ENCODE data around the gene RNF133.

RNF133 gene

DNA sequence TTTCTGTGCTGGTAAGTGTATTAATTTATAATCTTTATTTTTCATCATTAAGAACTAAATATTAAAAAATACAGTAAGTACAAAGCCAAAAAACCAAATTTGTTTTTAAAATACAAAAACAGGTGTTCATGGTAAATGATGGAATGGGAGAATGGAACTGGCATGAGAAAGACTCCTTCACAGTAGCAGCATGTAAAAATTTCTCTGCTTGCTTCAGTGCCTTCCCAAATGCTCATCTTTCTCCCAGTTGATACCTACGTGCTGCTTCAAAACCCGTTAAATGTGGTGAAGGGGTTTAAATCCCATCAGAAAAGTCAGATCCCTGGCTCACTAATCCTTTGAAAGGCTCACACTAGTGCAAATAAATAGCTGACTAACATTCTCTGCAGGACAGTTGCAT lies 4.2 kb downstream of the RNF133 start:
- TF ChIP-seq POLR2AphosphoS5 (IDR thresholded peaks at IDR 0.05; ENCODE audit: low read depth, low read length), result no peak
- no peak for TF ChIP-seq SIN3A (IDR thresholded peaks at IDR 0.05; ENCODE audit: borderline replicate concordance, insufficient read depth, low read length)
- TF ChIP-seq FOXP2 (optimal IDR thresholded peaks at IDR 0.05; ENCODE audit: borderline replicate concordance, extremely low read depth, extremely low read length, insufficient read depth), result no peak
- no peak for TF ChIP-seq TAF1 (IDR thresholded peaks at IDR 0.05; ENCODE audit: borderline replicate concordance, insufficient read depth, low read length)
- TF ChIP-seq, protein P1, sequence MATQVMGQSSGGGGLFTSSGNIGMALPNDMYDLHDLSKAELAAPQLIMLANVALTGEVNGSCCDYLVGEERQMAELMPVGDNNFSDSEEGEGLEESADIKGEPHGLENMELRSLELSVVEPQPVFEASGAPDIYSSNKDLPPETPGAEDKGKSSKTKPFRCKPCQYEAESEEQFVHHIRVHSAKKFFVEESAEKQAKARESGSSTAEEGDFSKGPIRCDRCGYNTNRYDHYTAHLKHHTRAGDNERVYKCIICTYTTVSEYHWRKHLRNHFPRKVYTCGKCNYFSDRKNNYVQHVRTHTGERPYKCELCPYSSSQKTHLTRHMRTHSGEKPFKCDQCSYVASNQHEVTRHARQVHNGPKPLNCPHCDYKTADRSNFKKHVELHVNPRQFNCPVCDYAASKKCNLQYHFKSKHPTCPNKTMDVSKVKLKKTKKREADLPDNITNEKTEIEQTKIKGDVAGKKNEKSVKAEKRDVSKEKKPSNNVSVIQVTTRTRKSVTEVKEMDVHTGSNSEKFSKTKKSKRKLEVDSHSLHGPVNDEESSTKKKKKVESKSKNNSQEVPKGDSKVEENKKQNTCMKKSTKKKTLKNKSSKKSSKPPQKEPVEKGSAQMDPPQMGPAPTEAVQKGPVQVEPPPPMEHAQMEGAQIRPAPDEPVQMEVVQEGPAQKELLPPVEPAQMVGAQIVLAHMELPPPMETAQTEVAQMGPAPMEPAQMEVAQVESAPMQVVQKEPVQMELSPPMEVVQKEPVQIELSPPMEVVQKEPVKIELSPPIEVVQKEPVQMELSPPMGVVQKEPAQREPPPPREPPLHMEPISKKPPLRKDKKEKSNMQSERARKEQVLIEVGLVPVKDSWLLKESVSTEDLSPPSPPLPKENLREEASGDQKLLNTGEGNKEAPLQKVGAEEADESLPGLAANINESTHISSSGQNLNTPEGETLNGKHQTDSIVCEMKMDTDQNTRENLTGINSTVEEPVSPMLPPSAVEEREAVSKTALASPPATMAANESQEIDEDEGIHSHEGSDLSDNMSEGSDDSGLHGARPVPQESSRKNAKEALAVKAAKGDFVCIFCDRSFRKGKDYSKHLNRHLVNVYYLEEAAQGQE (IDR thresholded peaks at IDR 0.05; ENCODE audit: insufficient read depth in 1 of 2, low read depth in 2 of 2, low read length in 2 of 2), result no peak

DNA sequence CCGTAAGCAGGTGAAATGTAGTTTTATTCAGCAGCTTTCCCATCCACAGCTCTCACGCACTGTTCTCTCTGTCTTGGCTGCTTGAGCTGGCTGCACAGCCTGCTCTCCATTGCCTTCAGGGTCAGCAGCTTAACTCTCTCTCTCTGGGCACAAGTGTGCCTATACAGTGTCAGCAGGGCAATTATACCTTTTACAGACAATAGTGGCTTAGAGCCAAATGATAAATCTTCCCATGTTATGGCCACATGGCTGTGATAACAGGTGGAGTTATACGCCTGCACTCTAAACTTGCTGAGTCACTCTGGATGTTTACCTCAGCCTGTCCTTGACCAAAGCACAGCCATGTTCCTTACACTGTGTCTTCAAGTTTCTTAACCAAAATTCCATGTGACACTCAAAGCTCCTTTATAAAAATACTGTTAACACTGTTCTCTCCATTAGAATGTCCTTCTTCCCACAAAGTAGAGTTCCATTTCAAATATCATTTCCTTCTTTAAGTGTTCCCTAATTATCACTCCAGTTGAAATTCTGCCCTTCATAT lies 6.1 kb downstream of the RNF133 start:
- no peak for TF ChIP-seq FOXP2 (optimal IDR thresholded peaks at IDR 0.05; ENCODE audit: borderline replicate concordance, extremely low read depth, extremely low read length, insufficient read depth)
- TF ChIP-seq TAF1 (IDR thresholded peaks at IDR 0.05; ENCODE audit: borderline replicate concordance, insufficient read depth, low read length), result no peak
- TF ChIP-seq, protein P1 (IDR thresholded peaks at IDR 0.05; ENCODE audit: insufficient read depth in 1 of 2, low read depth in 2 of 2, low read length in 2 of 2), result no peak
- no peak for TF ChIP-seq POLR2AphosphoS5 (IDR thresholded peaks at IDR 0.05; ENCODE audit: low read depth, low read length)
- TF ChIP-seq SIN3A (IDR thresholded peaks at IDR 0.05; ENCODE audit: borderline replicate concordance, insufficient read depth, low read length), result no peak

DNA sequence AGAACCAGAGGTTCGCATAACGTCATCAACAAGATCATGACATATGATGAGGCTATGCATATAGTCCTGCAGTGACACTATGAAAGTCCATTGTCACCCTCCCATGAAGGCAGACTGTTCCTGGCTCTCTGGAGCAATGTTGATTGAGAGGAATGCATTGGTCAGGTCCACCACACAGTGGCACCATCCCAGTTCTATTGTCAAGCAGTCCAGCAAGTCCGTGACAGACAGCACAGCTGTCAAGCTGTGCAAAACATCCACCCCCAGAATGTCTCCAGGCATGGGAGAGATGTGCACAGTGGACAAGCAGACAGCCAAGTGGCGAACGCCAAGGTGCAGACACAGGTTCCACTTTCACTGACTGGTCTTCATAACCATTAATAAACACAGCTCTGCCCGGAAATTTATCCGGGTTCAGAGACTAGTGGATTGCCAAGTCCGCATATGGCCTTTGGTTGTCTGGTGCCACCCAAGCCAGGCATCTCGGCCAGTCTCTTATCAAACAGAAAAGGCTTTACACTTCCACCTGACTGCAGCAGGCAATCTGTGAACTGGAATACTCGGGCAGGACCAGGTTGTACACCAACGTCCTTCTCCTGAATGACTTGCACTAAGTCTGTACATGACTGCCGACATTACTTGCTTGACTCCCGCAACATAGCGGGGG lies 7.2 kb downstream of the RNF133 start:
- TF ChIP-seq FOXP2 (optimal IDR thresholded peaks at IDR 0.05; ENCODE audit: borderline replicate concordance, extremely low read depth, extremely low read length, insufficient read depth) (no peak), TAF1 (IDR thresholded peaks at IDR 0.05; ENCODE audit: borderline replicate concordance, insufficient read depth, low read length) (no peak), SIN3A (IDR thresholded peaks at IDR 0.05; ENCODE audit: borderline replicate concordance, insufficient read depth, low read length) (no peak), POLR2AphosphoS5 (IDR thresholded peaks at IDR 0.05; ENCODE audit: low read depth, low read length) (no peak)
- TF ChIP-seq, protein P1 (IDR thresholded peaks at IDR 0.05; ENCODE audit: insufficient read depth in 1 of 2, low read depth in 2 of 2, low read length in 2 of 2), result no peak

DNA sequence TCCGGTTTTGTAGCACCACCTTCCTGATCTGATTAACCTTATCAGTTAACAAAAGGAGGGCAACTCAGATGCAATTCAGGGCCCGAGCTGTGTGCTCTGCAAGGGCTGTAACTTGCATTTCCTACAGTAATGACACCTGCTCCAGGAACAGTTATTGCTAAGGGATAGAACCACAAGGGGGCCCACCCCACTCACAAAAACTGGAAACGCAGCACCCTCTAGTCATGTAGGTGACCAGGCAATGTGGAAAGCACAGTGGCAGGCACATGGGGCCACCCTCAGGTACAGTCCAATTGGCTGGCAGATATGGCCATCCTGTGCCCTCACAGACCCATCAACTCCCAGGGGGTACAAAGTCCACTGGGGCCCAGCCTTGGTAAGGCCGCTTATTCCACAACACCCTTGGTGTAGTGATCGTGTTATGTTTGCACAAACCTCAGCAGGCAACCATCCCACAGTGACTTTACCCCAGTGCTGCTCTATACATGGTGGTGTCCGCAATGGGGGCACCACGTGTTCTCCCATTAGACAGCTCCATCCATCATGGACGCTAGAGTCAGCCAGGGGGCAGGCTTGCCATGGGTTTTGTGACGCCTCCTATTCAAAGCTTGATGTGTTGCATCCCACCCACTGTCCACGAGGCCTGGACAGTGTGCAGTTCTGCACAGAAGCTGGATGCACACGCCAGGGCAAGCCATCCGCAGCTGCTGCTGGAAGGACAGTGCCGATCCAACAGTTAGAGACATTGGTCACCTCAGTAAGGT lies 9.4 kb downstream of the RNF133 start:
- TF ChIP-seq POLR2AphosphoS5 (IDR thresholded peaks at IDR 0.05; ENCODE audit: low read depth, low read length), result no peak

DNA sequence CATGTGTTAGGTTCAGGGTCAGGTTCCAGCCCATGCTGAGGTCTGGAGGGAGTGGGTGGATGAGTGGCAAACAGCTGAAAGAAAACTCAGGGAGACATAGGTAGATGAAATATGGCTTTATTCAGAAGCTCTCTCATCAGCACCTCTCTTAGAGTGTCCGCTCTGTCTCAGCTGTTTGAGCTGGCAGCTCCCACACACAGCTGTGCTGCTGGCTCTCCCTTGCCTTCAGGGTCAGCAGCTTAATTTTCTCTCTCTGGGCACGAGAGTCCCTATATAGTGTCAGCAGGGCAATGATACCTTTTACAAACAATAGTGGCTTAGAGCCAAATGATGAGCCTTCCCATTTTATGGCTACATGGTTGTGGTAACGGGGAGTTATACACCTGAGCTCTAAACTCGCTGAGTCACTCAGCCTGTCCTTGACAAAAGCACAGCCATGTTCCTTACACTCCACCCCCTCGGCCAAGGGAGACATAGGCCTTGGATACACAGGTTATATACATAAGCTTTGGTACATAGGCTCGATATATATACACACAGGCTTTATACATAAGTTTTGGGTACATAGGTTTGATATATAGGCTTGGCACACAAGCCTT lies 10.4 kb downstream of the RNF133 start:
- TF ChIP-seq SIN3A (IDR thresholded peaks at IDR 0.05; ENCODE audit: borderline replicate concordance, insufficient read depth, low read length), result no peak
- TF ChIP-seq, protein P1 (IDR thresholded peaks at IDR 0.05; ENCODE audit: insufficient read depth in 1 of 2, low read depth in 2 of 2, low read length in 2 of 2), result no peak
- no peak for TF ChIP-seq TAF1 (IDR thresholded peaks at IDR 0.05; ENCODE audit: borderline replicate concordance, insufficient read depth, low read length)
- TF ChIP-seq POLR2AphosphoS5 (IDR thresholded peaks at IDR 0.05; ENCODE audit: low read depth, low read length), result no peak
- no peak for TF ChIP-seq FOXP2 (optimal IDR thresholded peaks at IDR 0.05; ENCODE audit: borderline replicate concordance, extremely low read depth, extremely low read length, insufficient read depth)

Measured in PFSK-1 (cell line).